ENCODE data around the gene SLC22A31.

GRCh38 chr16:89233678-89234490 is 33.5 kb upstream of the SLC22A31 start:
- no peak for TF ChIP-seq CTCF (IDR thresholded peaks at IDR 0.05)
- no peak for TF ChIP-seq POLR2A (IDR thresholded peaks at IDR 0.05)

All from thyroid gland (tissue), 4 donors.